Ramos (cell line): ENCODE measurements around the gene ZFP69.
"Not testable (repeated sequence)": the region's sequence is repeated elsewhere in the genome, so short reads cannot be mapped to it uniquely, and the experiment has no call there.

Experiments used
- in situ Hi-C: fragments of 300-500 bp; cut with MboI; formaldehyde crosslinking; loops from one replicate; pipeline ENCODE4 v1.14.3; 2022; ENCODE audit warnings: low sequenced_read_pairs; ENCODE audit not compliant: unreplicated experiment

The ZFP69 gene

DNA sequence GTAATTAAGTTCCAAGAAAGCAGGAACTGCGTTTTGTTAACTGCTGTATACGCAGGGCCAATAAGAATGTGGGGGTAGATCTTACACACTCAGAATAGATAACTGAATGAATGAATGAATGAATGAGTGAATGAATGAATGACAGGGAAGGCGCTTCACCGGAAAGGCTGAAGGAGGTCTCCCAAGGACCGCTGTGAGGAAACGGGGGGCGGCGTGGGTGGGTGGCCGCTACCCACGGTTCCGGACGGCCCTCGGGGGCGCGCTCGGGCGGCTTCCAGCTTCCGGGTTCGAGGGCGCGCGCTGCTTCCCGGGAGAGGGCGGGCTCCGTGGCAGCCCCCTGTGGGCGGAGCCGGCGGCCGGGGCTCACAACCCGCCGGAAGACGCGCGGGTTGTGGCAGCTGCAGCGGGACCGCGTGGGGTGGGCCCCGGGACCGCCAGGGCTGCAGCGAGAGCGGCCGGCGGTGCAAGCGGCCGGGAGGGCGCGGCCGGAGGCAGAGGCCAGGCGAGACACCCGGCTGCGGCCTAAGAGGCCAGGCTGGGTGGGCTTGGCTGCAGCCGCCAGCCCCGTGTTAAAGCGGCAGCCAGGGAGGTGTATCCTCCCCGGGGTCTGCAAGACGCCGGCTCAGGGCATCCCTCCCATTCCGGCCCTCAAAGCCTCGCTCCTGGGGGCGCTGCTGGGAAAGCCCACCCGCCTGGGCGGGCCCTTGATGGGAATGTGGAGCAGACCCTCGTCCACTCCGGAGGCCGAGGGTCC, at the start of gene ZFP69:
Gene ZFP69 (plus strand): TSS at position 367 of the 754 bp plus-strand sequence. CDS start 2,072 bp downstream, outside the sequence.
- in situ Hi-C loops = no loop called here

DNA sequence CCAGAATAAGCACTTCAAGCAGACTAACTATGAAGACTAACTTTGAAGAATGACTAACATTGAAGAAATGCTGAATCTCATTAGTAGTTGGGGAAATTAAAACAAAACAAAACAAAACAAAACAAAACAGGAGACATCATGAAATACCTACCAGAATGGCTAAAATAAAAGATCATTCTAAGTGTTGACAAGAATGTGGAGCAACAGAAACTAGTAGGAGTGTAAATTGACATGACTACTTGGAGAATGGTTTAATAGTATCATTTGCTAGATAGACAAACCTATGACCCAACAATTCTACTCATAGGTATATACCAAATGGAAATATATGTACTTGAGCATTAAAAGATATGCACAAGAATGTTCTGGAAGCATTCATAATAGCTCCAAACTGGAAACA, 45.7 kb upstream of the ZFP69 start:
- in situ Hi-C loops = no loop called here

DNA sequence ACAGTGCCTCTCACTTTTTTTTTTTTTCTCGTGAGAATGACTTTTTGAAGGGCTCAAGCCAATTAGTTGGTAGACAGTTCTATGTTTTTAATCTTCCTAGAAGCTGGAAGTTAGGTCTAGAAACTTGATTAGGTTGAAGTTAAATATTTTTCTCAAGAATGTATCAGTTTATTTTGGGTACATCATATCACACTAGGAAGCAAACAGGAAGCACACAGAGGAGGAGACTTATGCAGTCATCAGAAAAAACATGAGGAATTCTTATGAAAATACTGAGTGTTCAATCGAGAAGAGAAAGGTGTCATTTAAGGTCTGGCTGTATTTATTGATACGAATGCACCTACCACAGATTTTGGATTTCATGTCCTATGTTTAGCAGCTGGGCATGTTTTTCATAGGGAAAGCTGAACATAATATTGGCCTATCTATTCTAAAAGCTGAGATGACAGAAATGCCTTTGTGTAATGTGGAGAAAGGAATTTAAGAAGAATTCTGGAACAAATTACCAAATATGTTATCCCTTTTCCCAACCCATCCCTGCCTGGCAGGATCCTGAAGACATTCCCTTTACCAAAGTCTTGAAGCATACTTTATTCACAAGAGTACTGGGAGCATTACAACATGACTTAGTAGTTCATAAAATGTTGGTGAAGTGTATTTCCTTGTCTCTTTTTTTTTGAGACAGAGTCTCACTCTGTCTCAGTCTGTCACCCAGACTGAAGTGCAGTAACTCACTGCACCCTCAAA, 44.3 kb upstream of the ZFP69 start:
- in situ Hi-C loops = no loop called here

DNA sequence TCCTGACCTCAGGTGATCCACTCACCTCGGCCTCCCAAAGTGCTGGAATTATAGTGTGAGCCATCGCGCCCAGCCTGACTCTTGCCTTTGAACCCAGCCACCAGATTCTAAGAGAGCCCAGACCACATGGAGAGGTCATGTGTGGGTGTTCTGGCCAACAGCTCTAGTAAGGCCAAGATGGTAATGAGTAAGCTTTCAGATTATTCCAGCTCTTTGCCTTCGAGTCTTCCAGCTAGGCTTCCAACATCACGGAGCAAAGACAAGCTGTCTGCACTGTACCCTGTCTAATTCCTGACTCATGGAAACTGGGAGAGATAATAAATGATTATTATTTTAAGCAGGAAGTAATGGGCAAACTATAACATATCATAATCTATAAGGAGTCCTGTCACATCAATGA, 41.6 kb upstream of the ZFP69 start:
- in situ Hi-C loops = no loop called here

DNA sequence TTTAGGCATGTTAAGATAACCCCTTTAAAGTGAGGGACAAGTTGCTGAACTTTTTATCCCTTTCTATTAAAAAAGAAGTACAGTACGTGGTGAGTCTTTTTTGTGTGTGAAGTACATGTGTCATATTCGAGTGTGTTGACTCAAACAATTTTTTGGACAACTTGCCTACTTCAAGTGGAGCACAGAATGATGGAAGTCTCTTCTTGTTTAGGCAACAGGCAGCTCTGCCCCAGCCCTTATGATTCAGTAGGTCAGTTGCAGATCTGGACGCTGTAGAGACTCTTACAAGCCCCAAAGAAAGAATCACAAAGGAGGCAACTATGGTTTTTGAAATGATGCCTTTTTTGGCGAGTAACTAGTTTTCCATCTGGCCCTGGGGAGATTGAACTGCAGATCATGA, 41.2 kb upstream of the ZFP69 start:
- in situ Hi-C loops = no loop called here

DNA sequence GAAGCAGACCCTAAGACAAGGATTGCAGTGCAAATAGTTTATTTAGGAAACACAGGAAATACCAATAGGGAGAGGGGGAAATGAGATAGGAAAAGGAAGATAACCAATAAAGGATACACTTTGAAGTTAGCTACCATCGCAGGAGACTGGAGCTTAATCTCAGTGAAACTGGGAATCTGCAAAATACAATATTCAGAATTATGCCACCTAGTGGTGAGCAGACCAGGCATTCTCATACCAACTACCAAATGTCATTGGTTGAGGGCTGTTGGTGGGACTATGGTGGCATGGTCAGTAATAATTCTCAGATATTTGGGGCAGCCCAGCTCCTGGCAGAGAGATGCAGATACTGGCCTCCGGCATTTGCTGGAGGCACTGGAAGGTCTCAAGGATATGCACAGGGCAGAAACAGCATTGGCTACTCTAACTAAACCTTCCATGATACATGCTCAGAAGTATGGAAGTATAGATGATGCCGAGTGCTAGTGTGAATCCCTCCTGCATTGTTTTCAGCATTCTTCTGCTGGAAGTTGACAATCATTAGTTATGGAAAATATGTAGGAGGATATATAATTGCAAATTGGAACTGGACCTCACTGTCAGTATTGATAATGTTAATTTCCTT, 38.6 kb upstream of the ZFP69 start:
- in situ Hi-C loops = no loop called here

DNA sequence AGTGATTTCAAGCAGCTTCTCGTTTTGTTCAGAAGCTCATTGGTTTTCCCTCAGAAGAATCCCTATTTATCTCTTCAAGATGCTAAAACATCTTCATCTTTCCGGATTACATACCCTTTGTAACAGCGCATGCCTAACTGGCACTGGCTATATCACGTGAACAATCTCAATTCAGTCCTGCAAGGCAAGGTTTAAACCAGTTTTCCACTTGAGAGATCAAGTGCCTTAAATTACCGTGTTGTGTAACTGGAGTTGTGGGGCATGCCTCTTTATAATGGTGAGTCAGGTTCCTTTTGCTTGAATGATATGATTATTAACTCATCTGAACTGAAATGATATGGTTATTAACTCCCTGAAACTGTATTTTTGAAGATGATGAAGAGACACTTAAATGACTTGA, 37.8 kb upstream of the ZFP69 start:
- in situ Hi-C loops = no loop called here

DNA sequence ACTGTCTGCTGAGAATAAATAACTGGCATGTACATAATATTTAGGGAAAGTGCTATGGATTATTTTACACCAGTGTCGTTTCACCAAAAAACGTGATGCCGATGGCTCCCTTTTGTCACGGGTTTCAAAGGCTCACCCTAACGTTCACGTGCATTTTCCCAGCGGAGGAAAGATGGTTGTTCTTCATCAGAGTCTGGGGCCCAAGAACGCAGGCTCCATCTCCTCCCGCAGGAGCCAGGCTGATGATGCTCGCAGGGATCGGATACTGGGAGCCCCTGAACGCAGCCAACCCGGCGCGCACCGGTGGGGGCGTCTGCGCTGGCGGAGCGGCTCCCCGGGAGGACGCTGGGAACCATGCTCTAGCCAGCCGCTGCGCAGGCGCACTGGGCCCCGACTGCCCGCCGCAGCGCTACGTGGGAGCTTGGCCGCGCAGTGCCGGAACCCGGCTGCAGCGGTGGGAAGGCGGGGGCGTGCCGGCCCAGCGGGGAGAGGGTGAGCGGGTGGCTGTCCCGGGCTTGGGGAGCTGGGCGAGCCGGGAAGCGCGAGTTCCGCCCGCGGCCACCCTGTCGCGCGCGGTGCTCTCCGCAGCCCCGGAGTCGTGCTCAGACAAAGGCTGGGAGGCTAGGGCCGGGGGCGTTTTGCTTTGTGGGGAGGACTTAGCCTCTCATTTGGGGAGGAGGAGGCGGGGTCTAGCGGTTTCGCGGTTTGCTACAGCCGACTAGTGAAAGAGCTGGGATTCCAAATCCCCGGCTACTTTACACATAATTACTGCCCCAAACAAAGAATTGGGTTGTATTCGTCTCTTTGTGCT, 27.2 kb upstream of the ZFP69 start, which contains the start of gene ZFP69B:
Gene ZFP69B (plus strand): TSS at position 793 of the 811 bp plus-strand sequence. CDS start 486 bp downstream, outside the sequence.
- in situ Hi-C loops = no loop called here

DNA sequence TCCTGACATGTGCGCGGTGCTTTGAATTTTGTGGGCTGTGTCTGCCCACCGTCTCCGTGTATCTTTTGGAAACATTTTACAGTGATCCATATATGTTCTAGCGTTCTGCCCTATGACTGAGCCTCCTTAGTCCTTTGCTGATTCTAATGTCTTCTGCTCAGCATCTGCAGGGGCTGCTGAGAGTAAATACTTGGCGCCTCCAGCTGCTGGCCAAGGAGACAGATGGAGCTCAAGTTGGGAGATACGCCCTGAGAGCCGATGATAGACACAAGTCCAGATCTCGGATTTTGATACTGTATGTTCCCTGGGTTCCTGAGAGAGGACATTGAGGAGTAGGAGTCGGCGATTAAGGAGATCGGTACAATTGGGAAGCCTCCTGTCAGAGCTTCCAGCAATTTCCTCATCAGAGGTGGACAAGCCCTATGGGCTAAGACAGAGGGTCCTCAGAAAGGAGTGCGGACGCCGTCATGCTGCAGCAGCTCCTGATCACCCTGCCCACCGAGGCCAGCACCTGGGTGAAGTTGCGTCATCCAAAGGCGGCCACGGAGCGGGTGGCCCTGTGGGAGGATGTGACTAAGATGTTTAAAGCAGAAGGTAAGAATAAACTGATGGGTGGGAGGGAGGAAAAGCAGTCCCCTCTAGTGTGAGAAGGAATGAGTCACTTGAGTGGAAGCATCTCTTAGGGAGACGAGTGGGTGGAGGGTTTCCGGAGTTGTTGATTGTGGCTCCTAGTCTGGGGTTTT, 26.4 kb upstream of the ZFP69 start:
- in situ Hi-C loops = no loop called here

DNA sequence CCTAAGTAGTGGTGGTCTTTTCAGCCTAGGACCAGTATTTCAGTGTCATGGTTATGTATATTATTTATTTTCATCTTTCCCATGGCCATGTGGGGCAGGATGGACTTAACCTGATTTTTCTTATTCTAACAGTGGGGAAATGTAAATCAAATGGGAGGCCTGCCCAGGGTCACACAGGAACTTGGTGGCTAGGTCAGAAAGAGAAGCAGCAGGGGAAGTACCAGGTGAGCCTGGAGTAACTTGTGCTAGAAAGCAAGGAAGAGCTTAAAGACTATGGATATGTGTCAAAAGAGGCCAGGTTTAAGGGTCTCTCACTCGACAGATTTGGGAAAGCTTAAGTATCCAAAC, 25.9 kb upstream of the ZFP69 start:
- in situ Hi-C loops = no loop called here

DNA sequence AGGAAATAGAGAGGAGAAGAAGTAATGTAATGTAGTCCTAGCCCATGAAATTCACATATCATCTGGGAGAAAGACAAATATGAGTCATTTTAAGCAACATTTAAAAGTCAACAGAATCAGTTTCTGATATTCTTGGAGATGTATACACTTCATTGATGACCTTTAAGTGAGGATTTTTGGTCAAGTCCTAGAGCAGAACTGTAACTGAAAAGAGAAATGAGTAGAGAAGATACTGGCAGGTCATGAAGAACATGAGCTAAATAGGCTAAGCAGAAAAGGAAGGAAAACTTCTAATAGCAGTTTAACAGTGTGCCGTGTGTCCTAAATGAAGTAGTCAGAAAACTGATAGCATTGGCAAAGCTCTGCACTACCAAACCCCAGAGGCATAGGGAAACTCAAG, 22.2 kb upstream of the ZFP69 start:
- in situ Hi-C loops = no loop called here

DNA sequence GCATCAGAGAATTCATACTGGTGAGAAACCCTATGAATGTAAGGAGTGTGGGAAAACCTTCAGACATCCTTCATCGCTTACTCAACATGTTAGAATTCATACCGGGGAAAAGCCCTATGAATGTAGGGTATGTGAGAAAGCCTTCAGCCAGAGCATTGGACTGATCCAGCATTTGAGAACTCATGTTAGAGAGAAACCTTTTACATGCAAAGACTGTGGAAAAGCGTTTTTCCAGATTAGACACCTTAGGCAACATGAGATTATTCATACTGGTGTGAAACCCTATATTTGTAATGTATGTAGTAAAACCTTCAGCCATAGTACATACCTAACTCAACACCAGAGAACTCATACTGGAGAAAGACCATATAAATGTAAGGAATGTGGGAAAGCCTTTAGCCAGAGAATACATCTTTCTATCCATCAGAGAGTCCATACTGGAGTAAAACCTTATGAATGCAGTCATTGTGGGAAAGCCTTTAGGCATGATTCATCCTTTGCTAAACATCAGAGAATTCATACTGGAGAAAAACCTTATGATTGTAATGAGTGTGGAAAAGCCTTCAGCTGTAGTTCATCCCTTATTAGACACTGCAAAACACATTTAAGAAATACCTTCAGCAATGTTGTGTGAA, 14.0 kb upstream of the ZFP69 start:
- in situ Hi-C loops = no loop called here

DNA sequence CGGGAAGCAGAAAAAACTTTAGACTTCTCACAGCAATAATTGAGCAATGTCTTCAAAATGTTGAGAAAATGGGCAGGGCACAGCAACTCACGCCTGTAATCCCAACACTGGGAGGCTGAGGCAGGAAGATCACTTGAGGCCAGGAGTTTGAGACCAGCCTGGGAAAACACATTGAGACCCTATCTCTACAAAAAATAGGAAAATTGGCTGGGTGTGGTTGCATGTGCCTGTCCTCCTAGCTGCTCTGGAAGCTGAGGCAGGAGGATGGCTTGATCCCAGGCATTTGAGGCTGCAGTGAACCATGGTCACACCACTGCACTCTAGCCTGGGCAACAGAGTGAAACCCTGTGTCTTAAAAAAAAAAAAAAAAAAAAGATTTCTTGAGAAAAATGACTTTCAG, 7.8 kb upstream of the ZFP69 start:
- in situ Hi-C loops = no loop called here

DNA sequence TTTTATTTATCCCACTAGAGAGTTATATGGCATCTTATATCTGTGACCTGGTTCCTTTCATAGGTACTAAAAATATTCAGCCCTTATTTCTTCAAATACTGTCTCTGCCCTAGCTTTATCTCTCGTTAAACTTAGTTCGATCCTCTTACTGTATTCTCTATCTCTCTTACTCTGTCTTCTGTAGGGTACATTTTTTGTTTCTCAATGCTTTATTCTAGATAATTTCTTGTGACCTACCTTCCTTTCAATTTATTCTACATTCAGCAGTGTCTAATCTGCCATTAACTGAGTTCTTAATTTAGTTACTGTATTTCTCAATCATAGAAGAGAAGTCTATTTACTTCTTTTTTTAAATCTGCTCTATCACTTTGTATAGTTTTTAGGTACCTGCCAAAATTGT, 1.8 kb upstream of the ZFP69 start:
- in situ Hi-C loops = no loop called here

DNA sequence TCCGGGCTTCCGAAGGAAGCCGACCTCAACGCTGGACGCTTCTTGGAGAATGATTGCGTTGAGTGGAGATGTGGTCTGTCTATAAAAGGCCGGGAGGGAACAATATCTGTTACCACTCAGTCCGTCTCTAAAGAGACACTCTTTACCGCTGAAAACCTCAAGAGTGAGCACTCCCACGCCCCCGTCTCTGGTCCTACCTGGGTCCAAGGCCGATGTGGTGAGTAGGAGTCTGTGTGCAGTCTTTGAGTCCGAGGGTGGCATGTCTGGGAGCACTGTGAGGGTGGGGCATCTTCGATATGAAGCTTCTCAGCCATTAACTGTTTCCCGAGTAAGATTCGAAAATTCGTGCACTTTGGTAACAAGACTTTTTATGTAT, 576 bp downstream of the ZFP69 start:
- in situ Hi-C loops = no loop called here

DNA sequence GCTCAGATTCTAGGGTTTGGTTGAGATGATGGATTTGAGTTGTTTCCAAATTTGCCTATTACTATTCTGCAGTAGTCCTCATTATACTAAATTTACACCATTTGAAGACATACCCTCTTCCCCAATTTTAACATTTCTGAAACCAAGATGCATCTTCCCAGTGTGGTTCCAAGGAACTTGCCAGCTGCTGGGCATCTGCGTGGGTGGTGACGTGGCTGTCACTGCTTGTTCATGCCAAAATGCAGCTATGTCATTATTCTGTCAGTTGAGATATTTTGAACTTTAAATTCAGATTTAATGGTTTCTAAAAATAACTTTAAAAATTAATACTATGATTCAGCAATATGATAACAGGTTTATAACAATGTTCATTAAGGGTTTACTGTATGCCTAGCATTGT, 1.2 kb downstream of the ZFP69 start:
- in situ Hi-C loops = no loop called here

DNA sequence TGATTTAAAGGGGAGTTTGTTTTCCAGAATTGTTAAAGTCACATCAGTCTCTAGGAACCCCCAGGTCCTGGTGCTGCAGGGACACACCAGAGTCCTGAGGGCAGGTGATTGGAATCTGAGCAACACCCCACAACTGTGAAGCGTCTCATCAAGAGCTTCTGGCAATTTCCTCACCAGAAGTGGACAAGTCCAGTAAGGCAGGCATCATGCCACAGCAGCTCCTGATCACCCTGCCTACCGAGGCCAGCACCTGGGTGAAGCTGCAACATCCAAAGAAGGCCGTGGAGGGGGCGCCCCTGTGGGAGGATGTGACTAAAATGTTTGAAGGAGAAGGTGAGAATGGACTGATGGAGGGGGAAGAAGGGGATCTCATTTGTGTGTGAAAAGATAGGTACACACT, 2.1 kb downstream of the ZFP69 start:
- in situ Hi-C loops = no loop called here

DNA sequence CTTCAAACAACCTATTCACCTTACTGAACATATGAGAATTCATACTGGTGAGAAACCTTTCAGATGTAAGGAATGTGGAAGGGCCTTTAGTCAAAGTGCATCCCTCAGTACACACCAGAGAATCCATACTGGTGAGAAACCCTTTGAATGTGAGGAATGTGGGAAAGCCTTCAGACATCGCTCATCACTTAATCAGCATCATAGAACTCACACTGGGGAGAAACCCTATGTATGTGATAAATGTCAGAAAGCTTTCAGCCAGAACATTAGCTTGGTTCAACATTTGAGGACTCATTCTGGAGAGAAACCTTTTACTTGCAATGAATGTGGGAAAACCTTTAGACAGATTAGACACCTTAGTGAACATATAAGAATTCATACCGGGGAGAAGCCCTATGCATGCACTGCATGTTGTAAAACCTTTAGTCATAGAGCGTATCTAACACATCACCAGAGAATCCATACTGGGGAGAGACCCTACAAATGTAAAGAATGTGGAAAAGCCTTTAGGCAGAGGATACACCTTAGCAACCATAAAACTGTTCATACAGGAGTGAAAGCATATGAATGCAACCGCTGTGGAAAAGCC, 18.3 kb downstream of the ZFP69 start:
- in situ Hi-C loops = no loop called here

DNA sequence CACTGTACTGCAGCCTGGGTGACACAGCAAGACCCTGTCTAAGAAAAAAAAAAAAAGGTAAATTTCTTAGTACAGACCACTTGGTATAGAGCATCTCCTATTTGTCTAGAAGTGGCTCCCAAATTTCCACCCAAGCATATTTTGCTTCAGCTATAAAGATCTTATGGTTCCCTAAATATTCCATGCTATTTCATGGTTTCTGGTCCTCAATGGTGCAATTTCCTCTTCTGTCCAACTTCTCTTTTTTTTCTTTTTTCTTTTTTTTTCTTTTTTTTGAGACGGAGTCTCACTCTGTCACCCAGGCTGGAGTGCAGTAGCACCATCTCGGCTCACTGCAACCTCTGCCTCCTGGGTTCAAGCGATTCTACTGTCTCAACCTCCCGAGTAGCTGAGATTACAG, 25.6 kb downstream of the ZFP69 start:
- in situ Hi-C loops = not testable (repeated sequence)
